PC-3 (cell line): ENCODE data around the gene DOCK1. TPM values are rescaled to one million over a fixed set of nuclear protein-coding genes. Genes with fewer than 3 reads are reported as not detected.
A peak's percentile ranks its signal among the peaks of the same experiment; 100 is the strongest.

Experiments
- ATAC-seq: fragments of 200-7000 bp; cut with Tn5 transposase; 2 replicates; pipeline ENCODE4 v1.9.1; 2020; ENCODE audit warnings: mild to moderate bottlenecking, moderate library complexity
- BruUV-seq: library from RNA; stranded (reverse); fragments of 400-500 nt; replicated peaks from 2 replicates; lab custom pipeline; 2021; lab: Mats Ljungman, UMichigan
- CTCF ChIA-PET: fragments of 300-600 bp; sonication (Branson Sonifier 250); formaldehyde crosslinking; loops from one replicate; lab custom pipeline; 2022; ENCODE audit warnings: antibody characterized with exemption; lab: Charles Lee
- POLR2A ChIA-PET: fragments of 300-600 bp; sonication (Branson Sonifier 250); formaldehyde crosslinking; loops from one replicate; lab custom pipeline; 2022; ENCODE audit warnings: antibody characterized with exemption; ENCODE audit not compliant: unreplicated experiment; lab: Charles Lee
- DNase-seq: peaks from one replicate; pipeline ENCODE4 v3.0.0-alpha.2; 2015
- H2AFZ ChIP-seq: fragments of 300-600 bp; sonication (generic); 2 replicates; pipeline ENCODE4 v1.6.0; 2016; ENCODE audit warnings: antibody characterized with exemption, low read length
- H3F3A ChIP-seq: fragments of 300-600 bp; sonication (generic); one replicate; pipeline ENCODE4 v1.6.0; 2017; ENCODE audit warnings: antibody characterized with exemption, low read length, control low read depth, mild to moderate bottlenecking; ENCODE audit not compliant: unreplicated experiment
- H3K27ac ChIP-seq: fragments of 300-600 bp; sonication (generic); 2 replicates; pipeline ENCODE4 v1.5.1; 2016; ENCODE audit warnings: mild to moderate bottlenecking, low read length
- H3K27me3 ChIP-seq: fragments of 300-600 bp; sonication (generic); 2 replicates; pipeline ENCODE4 v1.6.1; 2016; ENCODE audit warnings: low read length, mixed read lengths
- H3K36me3 ChIP-seq: fragments of 300-600 bp; sonication (generic); 2 replicates; pipeline ENCODE4 v1.6.1; 2016; ENCODE audit warnings: low read depth, mixed run types, low read length, mixed read lengths
- H3K4me1 ChIP-seq: fragments of 300-600 bp; sonication (generic); 2 replicates; pipeline ENCODE4 v1.5.1; 2016; ENCODE audit warnings: low read length; ENCODE audit not compliant: insufficient read depth
- H3K4me2 ChIP-seq: fragments of 300-600 bp; sonication (generic); 2 replicates; pipeline ENCODE4 v1.6.0; 2016; ENCODE audit warnings: low read length
- H3K4me3 ChIP-seq: fragments of 300-600 bp; sonication (generic); 2 replicates; pipeline ENCODE4 v1.5.1; 2016; ENCODE audit warnings: mild to moderate bottlenecking, low read length, mixed read lengths
- H3K79me2 ChIP-seq: fragments of 300-600 bp; sonication (generic); 2 replicates; pipeline ENCODE4 v1.6.1; 2017; ENCODE audit warnings: low read length, mixed read lengths
- H3K9ac ChIP-seq: fragments of 300-600 bp; sonication (generic); 2 replicates; pipeline ENCODE4 v1.6.0; 2016; ENCODE audit warnings: mild to moderate bottlenecking, low read length
- H3K9me2 ChIP-seq: fragments of 300-600 bp; sonication (generic); replicated peaks from 2 replicates; pipeline ENCODE4 v1.6.1; 2016; ENCODE audit warnings: mixed run types, low read length, mixed read lengths
- H3K9me3 ChIP-seq: fragments of 300-600 bp; sonication (generic); 2 replicates; pipeline ENCODE4 v1.6.1; 2016; ENCODE audit warnings: low read length, mixed read lengths
- H4K20me1 ChIP-seq: fragments of 300-600 bp; sonication (generic); 2 replicates; pipeline ENCODE4 v1.6.1; 2016; ENCODE audit warnings: low read length, mixed read lengths
- CTCF ChIP-seq: fragments of 300-600 bp; sonication (generic); conservative IDR thresholded peaks from 2 replicates; pipeline ENCODE4 v1.5.1; 2017; ENCODE audit warnings: antibody characterized with exemption, low read depth, mild to moderate bottlenecking, low read length
- EZH2 ChIP-seq: fragments of 300-600 bp; sonication (generic); IDR thresholded peaks from one replicate; pipeline ENCODE4 v1.6.1; 2017; ENCODE audit warnings: antibody characterized with exemption, mild to moderate bottlenecking, low read length; ENCODE audit not compliant: unreplicated experiment
- EZH2phosphoT487 ChIP-seq: fragments of 300-600 bp; sonication (generic); IDR thresholded peaks from 2 replicates; pipeline ENCODE4 v1.6.1; 2018; ENCODE audit warnings: mild to moderate bottlenecking, antibody characterized with exemption, low read length, borderline replicate concordance
- intact Hi-C: fragments of 100-400 bp; cut with micrococcal nuclease; formaldehyde crosslinking; loops from 2 replicates; pipeline ENCODE4 v1.9.0; 2023
- total RNA-seq: library from RNA; depleted of rRNA; stranded (reverse); fragments of >200 nt; gene quantifications from 2 replicates; pipeline ENCODE4 v1.2.3, GENCODE V29; 2014

Gene DOCK1
- total RNA-seq, 1 experiment from 2014 or later: 34.3 TPM

GRCh38 chr10:126924915-126925300 lies 19.7 kb downstream of the DOCK1 start:
- no peaks in the 10 kb centered on the region for H3K9me2 ChIP-seq
- H3K79me2 ChIP-seq: peaks cover 63% of the 10 kb centered on the region
- peak overlapping the region; percentile 42 for H3K27ac ChIP-seq
- no peaks in the 10 kb centered on the region for H3K27me3 ChIP-seq
- DNase-seq (peak; percentile 77), ATAC-seq (peak; percentile 57)
- BruUV-seq: no TSS peak
- ChIA-PET CTCF (no interaction called here), POLR2A (no interaction called here)
- H4K20me1 ChIP-seq: no peaks in the 10 kb centered on the region
- no peak overlapping the region for H3K9ac ChIP-seq
- H3K9me3 ChIP-seq: no peaks in the 10 kb centered on the region
- 0 out of 2 replicates have a peak overlapping the region, but pooled peaks have one; percentile 30 for H3K4me2 ChIP-seq
- no peak for TF ChIP-seq EZH2phosphoT487
- TF ChIP-seq EZH2: no peak
- no peak for TF ChIP-seq CTCF
- no peak overlapping the region for H2AFZ ChIP-seq
- intact Hi-C loops: no loop called here
- peaks cover 3% of the 10 kb centered on the region; the same call in 1 of the 2 replicates for H3K36me3 ChIP-seq
- H3K4me3 ChIP-seq: no peak overlapping the region
- H3F3A ChIP-seq: no peaks in the 10 kb centered on the region
- H3K4me1 ChIP-seq: peaks cover 12% of the 10 kb centered on the region

GRCh38 chr10:126926568-126926967 lies 21.3 kb downstream of the DOCK1 start:
- Histone ChIP-seq H4K20me1 (no peaks in the 10 kb centered on the region), H3K36me3 (peaks cover 3% of the 10 kb centered on the region; the same call in 1 of the 2 replicates), H3K4me3 (no peak overlapping the region), H3F3A (no peaks in the 10 kb centered on the region), H3K4me1 (peaks cover 12% of the 10 kb centered on the region), H3K9ac (no peak overlapping the region), H3K27me3 (no peaks in the 10 kb centered on the region), H3K9me2 (no peaks in the 10 kb centered on the region), H3K4me2 (no peak overlapping the region), H3K27ac (no peak overlapping the region), H2AFZ (no peak overlapping the region), H3K79me2 (peaks cover 68% of the 10 kb centered on the region), H3K9me3 (no peaks in the 10 kb centered on the region)
- DNase-seq: no peak
- ATAC-seq: no peak
- intact Hi-C loops: no loop called here
- POLR2A ChIA-PET: no interaction called here
- TF ChIP-seq EZH2 (no peak), EZH2phosphoT487 (no peak), CTCF (no peak)
- BruUV-seq: no TSS peak
- CTCF ChIA-PET: no interaction called here

GRCh38 chr10:126927799-126928198 lies 22.6 kb downstream of the DOCK1 start:
- Histone ChIP-seq H3K9me3 (no peaks in the 10 kb centered on the region), H4K20me1 (no peaks in the 10 kb centered on the region), H3K4me2 (no peak overlapping the region), H3K9me2 (no peaks in the 10 kb centered on the region), H3K9ac (no peak overlapping the region), H2AFZ (no peak overlapping the region), H3K36me3 (peaks cover 3% of the 10 kb centered on the region; the same call in 1 of the 2 replicates), H3K4me3 (no peak overlapping the region), H3K79me2 (peaks cover 73% of the 10 kb centered on the region), H3K4me1 (peaks cover 12% of the 10 kb centered on the region), H3K27ac (no peak overlapping the region), H3K27me3 (no peaks in the 10 kb centered on the region), H3F3A (no peaks in the 10 kb centered on the region)
- POLR2A ChIA-PET: no interaction called here
- no TSS peak for BruUV-seq
- CTCF ChIA-PET: no interaction called here
- ATAC-seq (no peak), DNase-seq (no peak)
- TF ChIP-seq EZH2 (no peak), CTCF (no peak), EZH2phosphoT487 (no peak)
- intact Hi-C loops: no loop called here
